PC-9 (cell line): ENCODE results near the gene ANKRD6. TPM values are rescaled to one million over a fixed set of nuclear protein-coding genes. Genes with fewer than 3 reads are reported as not detected.

Experiments
- BruUV-seq: library from RNA; stranded (reverse); fragments of 400-500 nt; replicated peaks from 2 replicates; lab custom pipeline; 2021; lab: Mats Ljungman, UMichigan
- CTCF ChIA-PET: fragments of 300-600 bp; sonication (Branson Sonifier 250); formaldehyde crosslinking; loops from one replicate; lab custom pipeline; 2022; ENCODE audit warnings: antibody characterized with exemption; lab: Charles Lee
- POLR2A ChIA-PET: fragments of 300-600 bp; sonication (Branson Sonifier 250); formaldehyde crosslinking; loops from one replicate; lab custom pipeline; 2022; ENCODE audit warnings: antibody characterized with exemption; ENCODE audit not compliant: unreplicated experiment; lab: Charles Lee
- DNase-seq, 2 experiments: peaks; one replicate each; pipeline versions ENCODE4 v3.0.0 to v3.0.0-alpha.2; 2015 to 2022; ENCODE audit warnings: mixed read lengths in 1 of 2
- H2AFZ ChIP-seq: fragments of 200-600 bp; sonication (generic); 2 replicates; pipeline ENCODE4 v1.8.1; 2017; ENCODE audit warnings: antibody characterized with exemption
- H3F3A ChIP-seq: fragments of 200-600 bp; sonication (generic); 2 replicates; pipeline ENCODE4 v1.8.1; 2017; ENCODE audit warnings: antibody characterized with exemption, mild to moderate bottlenecking, low read depth; ENCODE audit not compliant: insufficient read depth
- H3K27ac ChIP-seq: fragments of 200-600 bp; sonication (generic); 2 replicates; pipeline ENCODE4 v1.6.1; 2016; ENCODE audit warnings: mixed run types
- H3K27me3 ChIP-seq: fragments of 200-600 bp; sonication (generic); 2 replicates; pipeline ENCODE4 v1.6.1; 2016; ENCODE audit warnings: low read depth, mixed run types; ENCODE audit not compliant: insufficient read depth
- H3K36me3 ChIP-seq: fragments of 200-600 bp; sonication (generic); 2 replicates; pipeline ENCODE4 v1.6.1; 2016; ENCODE audit warnings: low read depth, mixed run types
- H3K4me1 ChIP-seq: fragments of 200-600 bp; sonication (generic); replicated peaks from 2 replicates; pipeline ENCODE4 v1.6.1; 2016; ENCODE audit warnings: mixed run types; ENCODE audit not compliant: insufficient read depth
- H3K4me2 ChIP-seq: fragments of 200-600 bp; sonication (generic); 2 replicates; pipeline ENCODE4 v1.6.1; 2017; ENCODE audit warnings: mixed run types
- H3K4me3 ChIP-seq: fragments of 200-600 bp; sonication (generic); 2 replicates; pipeline ENCODE4 v1.6.1; 2016; ENCODE audit warnings: mixed run types
- H3K79me2 ChIP-seq: fragments of 200-600 bp; sonication (generic); 2 replicates; pipeline ENCODE4 v1.6.1; 2017; ENCODE audit warnings: low read depth, mixed run types
- H3K9me2 ChIP-seq: fragments of 200-600 bp; sonication (generic); 2 replicates; pipeline ENCODE4 v1.8.1; 2017; ENCODE audit warnings: mild to moderate bottlenecking; ENCODE audit not compliant: insufficient read depth
- H3K9me3 ChIP-seq: fragments of 200-600 bp; sonication (generic); 2 replicates; pipeline ENCODE4 v1.8.1; 2016; ENCODE audit warnings: low read depth; ENCODE audit not compliant: insufficient read depth
- H4K20me1 ChIP-seq: fragments of 200-600 bp; sonication (generic); 2 replicates; pipeline ENCODE4 v1.8.1; 2017; ENCODE audit not compliant: insufficient read depth
- CTCF ChIP-seq: fragments of 200-600 bp; sonication (generic); conservative IDR thresholded peaks from 2 replicates; pipeline ENCODE4 v1.6.1; 2017; ENCODE audit warnings: mixed run types, antibody characterized with exemption, mild to moderate bottlenecking, moderate library complexity
- EZH2 ChIP-seq: fragments of 200-600 bp; sonication (generic); IDR thresholded peaks from 2 replicates; pipeline ENCODE4 v1.8.0; 2017; ENCODE audit warnings: antibody characterized with exemption, low read depth
- intact Hi-C: fragments of 100-400 bp; cut with micrococcal nuclease; formaldehyde crosslinking; loops from one replicate; pipeline ENCODE4 v1.10.0; 2022; ENCODE audit not compliant: unreplicated experiment
- total RNA-seq: library from RNA; stranded (reverse); gene quantifications from 2 replicates; pipeline ENCODE4 v1.2.3, GENCODE V29; 2021

Gene ANKRD6
- total RNA-seq, 1 experiment from 2014 or later: 1.8 TPM

- H3K9me2 ChIP-seq: no peaks in the 10 kb centered on the region
- H3K79me2 ChIP-seq: no peaks in the 10 kb centered on the region
- ChIA-PET CTCF (no interaction called here), POLR2A (no interaction called here)
- H3K4me3 ChIP-seq: no peak overlapping the region
- no peak overlapping the region for H2AFZ ChIP-seq
- H3K4me2 ChIP-seq: no peak overlapping the region
- no peaks in the 10 kb centered on the region for H4K20me1 ChIP-seq
- BruUV-seq: no TSS peak
- H3K27me3 ChIP-seq: no peaks in the 10 kb centered on the region
- intact Hi-C loops: no loop called here
- no peak for DNase-seq
- H3K4me1 ChIP-seq: 0 out of 2 replicates have a peak, but pooled peaks cover 6% of the 10 kb centered on the region
- no peaks in the 10 kb centered on the region for H3K36me3 ChIP-seq
- no peak overlapping the region for H3K27ac ChIP-seq
- no peaks in the 10 kb centered on the region for H3F3A ChIP-seq
- TF ChIP-seq EZH2 (no peak), CTCF (no peak)
- no peaks in the 10 kb centered on the region for H3K9me3 ChIP-seq
Observed at GRCh38 chr6:89386917-89387491, 45.9 kb upstream of the ANKRD6 start.

- no peak overlapping the region for H3K27ac ChIP-seq
- no peak overlapping the region for H3K4me2 ChIP-seq
- no peaks in the 10 kb centered on the region for H3F3A ChIP-seq
- no peak for DNase-seq
- H3K4me3 ChIP-seq: no peak overlapping the region
- intact Hi-C loops: no loop called here
- H3K79me2 ChIP-seq: no peaks in the 10 kb centered on the region
- no peak overlapping the region for H2AFZ ChIP-seq
- H3K27me3 ChIP-seq: no peaks in the 10 kb centered on the region
- H3K9me3 ChIP-seq: no peaks in the 10 kb centered on the region
- TF ChIP-seq EZH2 (no peak), CTCF (no peak)
- H3K36me3 ChIP-seq: no peaks in the 10 kb centered on the region
- BruUV-seq: no TSS peak
- CTCF ChIA-PET: no interaction called here
- no peaks in the 10 kb centered on the region for H3K9me2 ChIP-seq
- POLR2A ChIA-PET: no interaction called here
- H3K4me1 ChIP-seq: 0 out of 2 replicates have a peak, but pooled peaks cover 6% of the 10 kb centered on the region
- H4K20me1 ChIP-seq: no peaks in the 10 kb centered on the region
Observed at GRCh38 chr6:89387516-89388201, 45.3 kb upstream of the ANKRD6 start.

GRCh38 chr6:89388846-89389245, 44.1 kb upstream of the ANKRD6 start:
- intact Hi-C loops: no loop called here
- TF ChIP-seq CTCF (no peak), EZH2 (no peak)
- Histone ChIP-seq H4K20me1 (no peaks in the 10 kb centered on the region), H3K79me2 (no peaks in the 10 kb centered on the region), H3K9me2 (no peaks in the 10 kb centered on the region), H3K36me3 (no peaks in the 10 kb centered on the region), H3F3A (no peaks in the 10 kb centered on the region), H3K4me2 (no peak overlapping the region), H3K9me3 (no peaks in the 10 kb centered on the region), H3K4me1 (0 out of 2 replicates have a peak, but pooled peaks cover 6% of the 10 kb centered on the region), H3K27ac (no peak overlapping the region), H3K4me3 (no peak overlapping the region), H2AFZ (no peak overlapping the region), H3K27me3 (no peaks in the 10 kb centered on the region)
- ChIA-PET POLR2A (no interaction called here), CTCF (no interaction called here)
- DNase-seq: no peak
- no TSS peak for BruUV-seq
